Rectal smooth muscle tissue (tissue), 1 donor: Measurements from ENCODE around the gene YIPF3.

Experiments
- H3K27ac ChIP-seq: one replicate; pipeline ENCODE4 v1.7.0; 2013; ENCODE audit warnings: low read depth, low read length, inconsistent platforms
- H3K27me3 ChIP-seq: one replicate; pipeline ENCODE4 v1.7.0; 2013; ENCODE audit warnings: low read length; ENCODE audit not compliant: control insufficient read depth, insufficient read depth
- H3K36me3 ChIP-seq: one replicate; pipeline ENCODE4 v1.7.0; 2013; ENCODE audit warnings: low read length; ENCODE audit not compliant: control insufficient read depth, insufficient read depth
- H3K4me1 ChIP-seq: one replicate; pipeline ENCODE4 v1.7.0; 2013; ENCODE audit warnings: low read length; ENCODE audit not compliant: control insufficient read depth, insufficient read depth
- H3K4me3 ChIP-seq: one replicate; pipeline ENCODE4 v1.7.0; 2013; ENCODE audit warnings: low read length
- H3K9ac ChIP-seq: one replicate; pipeline ENCODE4 v1.7.0; 2013; ENCODE audit warnings: low read length

Gene YIPF3

DNA sequence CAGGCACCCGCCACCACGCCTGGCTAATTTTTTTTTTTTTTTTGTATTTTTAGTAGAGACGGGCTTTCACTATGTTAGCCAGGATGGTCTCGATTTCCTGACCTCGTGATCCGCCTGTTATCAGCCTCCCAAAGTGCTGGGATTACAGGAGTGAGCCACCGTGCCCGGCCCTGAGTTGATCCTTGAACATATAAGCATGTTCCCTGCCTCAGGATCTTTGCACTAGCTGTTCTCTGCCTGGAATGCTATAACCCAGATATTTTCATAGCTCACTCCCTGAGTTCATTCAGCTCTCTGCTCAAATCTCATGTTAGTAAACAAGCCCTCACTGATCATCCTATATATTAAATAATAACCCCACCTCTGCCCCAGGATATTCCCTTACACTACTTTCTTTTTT, 52.4 kb downstream of the YIPF3 start:
- no peaks in the 10 kb centered on the region for H3K4me1 ChIP-seq
- no peak overlapping the region for H3K4me3 ChIP-seq
- H3K27ac ChIP-seq = no peak overlapping the region
- H3K36me3 ChIP-seq = no peaks in the 10 kb centered on the region
- H3K9ac ChIP-seq = no peak overlapping the region
- H3K27me3 ChIP-seq = peaks cover 2% of the 10 kb centered on the region

DNA sequence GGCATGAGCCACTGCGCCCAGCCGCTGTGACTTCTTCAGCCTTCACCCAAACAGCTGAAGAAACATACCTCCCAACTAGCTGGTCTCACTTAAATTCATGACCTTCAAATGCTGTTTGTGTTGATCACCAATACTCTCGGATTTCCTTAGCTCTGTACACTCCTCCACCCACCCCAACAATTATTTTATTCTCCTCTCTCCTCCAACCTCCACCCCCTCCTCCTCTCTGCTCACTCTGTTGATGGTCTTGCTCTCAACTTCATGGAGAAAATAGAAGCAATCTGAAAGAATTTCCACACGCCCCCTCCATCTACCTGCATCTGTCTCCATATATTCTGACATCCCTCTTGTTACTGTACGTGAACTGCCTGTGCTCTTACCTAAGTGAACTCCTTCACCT, 54.8 kb downstream of the YIPF3 start:
- Histone ChIP-seq H3K27ac (no peak overlapping the region), H3K27me3 (no peaks in the 10 kb centered on the region), H3K9ac (no peak overlapping the region), H3K36me3 (no peaks in the 10 kb centered on the region), H3K4me3 (no peak overlapping the region), H3K4me1 (no peaks in the 10 kb centered on the region)
